Endometrium (tissue), 2 donors: ENCODE results near the gene C16orf96.
A peak's percentile ranks its signal among the peaks of the same experiment; 100 is the strongest.

Experiments used
- FAIRE-seq: peaks from 2 replicates; lab custom pipeline; 2012; peaks lifted over from hg19 to GRCh38; lab: Jason Lieb, UNC
- donor health status: control.
- donor health status: control.

The C16orf96 gene

GRCh38 chr16:4525634-4526277, 30.4 kb upstream of the C16orf96 start:
- no peak for FAIRE-seq

GRCh38 chr16:4529085-4530060, 26.8 kb upstream of the C16orf96 start:
- no peak for FAIRE-seq

- FAIRE-seq = no peak
Observed at GRCh38 chr16:4531811-4532210, 24.3 kb upstream of the C16orf96 start.

- FAIRE-seq = no peak
Observed at GRCh38 chr16:4532238-4532637, 23.9 kb upstream of the C16orf96 start.

GRCh38 chr16:4533490-4533889, 22.6 kb upstream of the C16orf96 start:
- no peak for FAIRE-seq

- FAIRE-seq = no peak
Observed at GRCh38 chr16:4534151-4534790, 21.9 kb upstream of the C16orf96 start.

- FAIRE-seq = no peak
Observed at GRCh38 chr16:4535627-4536108, 20.5 kb upstream of the C16orf96 start.

GRCh38 chr16:4536391-4537106, 19.6 kb upstream of the C16orf96 start:
- no peak for FAIRE-seq

GRCh38 chr16:4537376-4538343, 18.5 kb upstream of the C16orf96 start:
- FAIRE-seq = no peak

GRCh38 chr16:4538350-4539235, 17.5 kb upstream of the C16orf96 start, which contains the start of gene CDIP1:
Gene CDIP1, minus strand, starts transcription at chr16:4538773. Its CDS starts 24,643 bp downstream, at chr16:4514130.
- peak; percentile 61 for FAIRE-seq

GRCh38 chr16:4539716-4540284, 16.3 kb upstream of the C16orf96 start:
- no peak for FAIRE-seq

GRCh38 chr16:4544473-4544872, 11.7 kb upstream of the C16orf96 start:
- FAIRE-seq = no peak

GRCh38 chr16:4548124-4548523, 8.0 kb upstream of the C16orf96 start:
- FAIRE-seq = no peak

- FAIRE-seq = no peak
Observed at GRCh38 chr16:4550591-4550990, 5.5 kb upstream of the C16orf96 start.

- FAIRE-seq = no peak
Observed at GRCh38 chr16:4552541-4552940, 3.6 kb upstream of the C16orf96 start.

- FAIRE-seq = no peak
Observed at GRCh38 chr16:4556580-4556979, 440 bp downstream of the C16orf96 start.

GRCh38 chr16:4557973-4558372, 1.8 kb downstream of the C16orf96 start:
- no peak for FAIRE-seq

- no peak for FAIRE-seq
Observed at GRCh38 chr16:4561596-4561995, 5.5 kb downstream of the C16orf96 start.

- FAIRE-seq = no peak
Observed at GRCh38 chr16:4564661-4565267, 8.6 kb downstream of the C16orf96 start.
